ENCODE measurements around the gene OAS2. TPM values are rescaled to one million over a fixed set of nuclear protein-coding genes. Genes with fewer than 3 reads are reported as not detected.

Gene OAS2
- total and polyA plus RNA-seq, 2 of the 8 experiments (the other 6 are each of a cell fraction or from before 2014, with no cell fraction given): 0.06 TPM; not detected in 1

DNA sequence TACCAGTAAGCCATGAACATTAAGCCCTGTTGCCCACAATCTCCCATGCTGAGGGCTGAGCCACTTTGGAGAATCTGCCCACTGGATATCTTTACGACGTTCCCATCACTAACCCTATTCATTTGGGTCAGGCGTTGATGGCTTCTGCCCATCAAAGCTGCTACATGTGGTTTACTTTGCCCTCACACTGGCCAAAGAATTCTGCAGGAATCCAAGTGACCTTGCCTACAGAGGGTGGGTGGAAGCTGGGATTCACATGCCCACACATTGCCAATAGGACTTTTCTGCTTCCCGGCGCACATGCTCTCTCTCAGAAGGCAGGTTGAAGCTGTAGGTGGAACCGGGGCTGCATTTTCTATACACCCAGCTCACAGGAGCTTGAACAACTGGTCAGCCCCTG, 28.3 kb downstream of the OAS2 start:
- Histone ChIP-seq H2BK15ac (ENCODE audit: low read length) (no peak overlapping the region), H4K8ac (ENCODE audit: extremely low read depth, insufficient read depth, low read length) (no peak overlapping the region), H3K9ac (replicated peaks in 1 of 4; ENCODE audit: extremely low read depth in 1 of 4, low read depth in 3 of 4, low read length in 3 of 4) (no peak overlapping the region), H2BK5ac (ENCODE audit: low read depth, low read length) (no peak overlapping the region), H3K36me3 (ENCODE audit: control insufficient read depth in 2 of 4, insufficient read depth in 4 of 4, low read length in 3 of 4) (no peaks in the 10 kb centered on the region), H3K18ac (ENCODE audit: extremely low read depth, low read length) (no peak overlapping the region), H2AK5ac (ENCODE audit: low read depth, low read length) (no peak overlapping the region), H3K23ac (ENCODE audit: insufficient read length) (no peak overlapping the region), H4K91ac (replicated peaks; ENCODE audit: insufficient read length, low read length) (no peak overlapping the region), H2BK12ac (ENCODE audit: low read depth, low read length) (no peak overlapping the region), H3K56ac (replicated peaks; ENCODE audit: insufficient read length, low read depth, low read length) (no peak overlapping the region), H3K4me3 (ENCODE audit: extremely low read depth in 1 of 4, insufficient read depth in 2 of 4, low read depth in 3 of 4, low read length in 4 of 4) (no peak overlapping the region), H2BK20ac (ENCODE audit: low read length) (no peak overlapping the region), H4K20me1 (replicated peaks in 1 of 2; ENCODE audit: control insufficient read depth in 1 of 2, insufficient read depth in 2 of 2, low read length in 2 of 2) (no peaks in the 10 kb centered on the region), H3K23me2 (ENCODE audit: low read depth, low read length) (no peaks in the 10 kb centered on the region), H2AFZ (ENCODE audit: low read length) (no peak overlapping the region), H3K79me2 (ENCODE audit: control insufficient read depth in 1 of 2, insufficient read depth in 2 of 2, low read length in 2 of 2) (no peaks in the 10 kb centered on the region), H3K4me1 (replicated peaks in 1 of 4; ENCODE audit: control insufficient read depth in 3 of 4, insufficient read depth in 4 of 4, low read length in 3 of 4) (no peaks in the 10 kb centered on the region), H4K5ac (ENCODE audit: insufficient read length, low read depth, low read length) (no peak overlapping the region), H3K79me1 (ENCODE audit: low read depth, low read length) (no peaks in the 10 kb centered on the region), H3K9me3 (ENCODE audit: insufficient read depth in 2 of 2, low read depth in 1 of 2, low read length in 1 of 2) (peaks cover 6 to 8% of the 10 kb centered on the region in 2 experiments; a peak in 3 of 4 replicates), H2BK120ac (replicated peaks; ENCODE audit: low read depth, low read length) (no peak overlapping the region), H3K4me2 (ENCODE audit: insufficient read depth in 1 of 2, low read depth in 2 of 2, low read length in 2 of 2) (no peak overlapping the region), H3K27ac (ENCODE audit: low read depth, low read length) (no peak overlapping the region), H3K4ac (replicated peaks; ENCODE audit: insufficient read length, low read depth, low read length) (no peak overlapping the region), H3K14ac (ENCODE audit: insufficient read length) (no peak overlapping the region), H3K27me3 (replicated peaks in 1 of 4; ENCODE audit: control insufficient read depth in 3 of 4, extremely low read depth in 1 of 4, insufficient read depth in 3 of 4, low read length in 3 of 4) (peaks cover 0 to 7% (median 0%) of the 10 kb centered on the region in 4 experiments; a peak in 1 of 7 replicates)
- ChIA-PET POLR2A (ENCODE audit: partially characterized antibody) (interaction anchor here (0.8 kb wide), 1 partner anchor 8 kb away, joined by 3 read pairs; no protein-coding TSS in a partner anchor), CTCF (ENCODE audit: partially characterized antibody) (interaction anchor here (0.7 to 13.9 kb wide), 13 partner anchors 14 to 145 kb away, joined by 3 to 202 read pairs (median 7); partner anchors contain the start of gene RASAL1)
- no peak for TF ChIP-seq BACH1 (IDR thresholded peaks at IDR 0.05; ENCODE audit: low read length)
- no peak for TF ChIP-seq GTF2F1 (IDR thresholded peaks at IDR 0.05; ENCODE audit: borderline replicate concordance, low read depth, low read length)
- no peak for TF ChIP-seq CBX5 (IDR thresholded peaks at IDR 0.05; ENCODE audit: low read depth, low read length)
- TF ChIP-seq MAX (IDR thresholded peaks at IDR 0.05): no peak
- no peak for TF ChIP-seq HDAC2 (IDR thresholded peaks at IDR 0.05; ENCODE audit: borderline replicate concordance in 1 of 2, low read depth in 2 of 2, low read length in 2 of 2)
- TF ChIP-seq POLR2A (IDR thresholded peaks at IDR 0.05; ENCODE audit: control extremely low read depth in 1 of 2, low read depth in 2 of 2, low read length in 2 of 2): no peak
- TF ChIP-seq EGR1 (IDR thresholded peaks at IDR 0.05; ENCODE audit: borderline replicate concordance, low read depth, low read length): no peak
- no peak for TF ChIP-seq SIN3A (conservative IDR thresholded peaks at IDR 0.05 in 1 of 2, IDR thresholded peaks at IDR 0.05 in 1 of 2; ENCODE audit: low read depth in 1 of 2, low read length in 2 of 2)
- FAIRE-seq: no peak
- 93% methylated on average over 6 of the region's 6 CpGs; no CpG with 5 or more reads in 1 of the 2 experiments for WGBS, 2 experiments (ENCODE audit: extremely low coverage in 1 of 2, insufficient coverage in 1 of 2, insufficient read length in 1 of 2, insufficient replicate concordance in 2 of 2, low coverage in 1 of 2, low lambda C conversion rate in 2 of 2, missing lambda C conversion rate in 1 of 2)
- no peak for DNase-seq (ENCODE audit: low read depth in 1 of 2, low spot score in 2 of 2)
